ENCODE data around the gene FRMD4B.

Gene FRMD4B

GRCh38 chr3:69359339-69359893 lies 26.5 kb downstream of the FRMD4B start:
- Histone ChIP-seq H3K9ac (no peak overlapping the region), H3K27ac (no peak overlapping the region), H2AFZ (ENCODE audit: low read depth) (no peak overlapping the region), H3K4me1 (ENCODE audit: low read depth, poor library complexity, severe bottlenecking) (peaks cover 13% of the 10 kb centered on the region), H3K36me3 (ENCODE audit: insufficient read depth) (no peaks in the 10 kb centered on the region), H4K20me1 (ENCODE audit: insufficient read depth) (no peaks in the 10 kb centered on the region), H3K79me2 (ENCODE audit: insufficient read depth, low read depth) (no peaks in the 10 kb centered on the region), H3K4me2 (no peak overlapping the region), H3K27me3 (ENCODE audit: insufficient read depth, low read depth) (no peaks in the 10 kb centered on the region), H3K4me3 (IDR thresholded peaks at IDR 0.05; ENCODE audit: insufficient read depth, low read depth, low read length) (no peak overlapping the region)
- no peak for TF ChIP-seq CTCF (conservative IDR thresholded peaks at IDR 0.05; ENCODE audit: low read depth, low read length)

- Histone ChIP-seq H3K4me2 (no peak overlapping the region), H3K9ac (no peak overlapping the region), H3K4me1 (ENCODE audit: low read depth, poor library complexity, severe bottlenecking) (peaks cover 9% of the 10 kb centered on the region), H3K36me3 (ENCODE audit: insufficient read depth) (no peaks in the 10 kb centered on the region), H3K4me3 (IDR thresholded peaks at IDR 0.05; ENCODE audit: insufficient read depth, low read depth, low read length) (no peak overlapping the region), H3K27me3 (ENCODE audit: insufficient read depth, low read depth) (no peaks in the 10 kb centered on the region), H2AFZ (ENCODE audit: low read depth) (no peak overlapping the region), H3K27ac (no peak overlapping the region), H4K20me1 (ENCODE audit: insufficient read depth) (no peaks in the 10 kb centered on the region), H3K79me2 (ENCODE audit: insufficient read depth, low read depth) (no peaks in the 10 kb centered on the region)
- no peak for TF ChIP-seq CTCF (conservative IDR thresholded peaks at IDR 0.05; ENCODE audit: low read depth, low read length)
Measured at GRCh38 chr3:69357196-69357595, 28.7 kb downstream of the FRMD4B start.

- H4K20me1 ChIP-seq (ENCODE audit: insufficient read depth), result no peaks in the 10 kb centered on the region
- H3K79me2 ChIP-seq (ENCODE audit: insufficient read depth, low read depth), result no peaks in the 10 kb centered on the region
- no peak overlapping the region for H2AFZ ChIP-seq (ENCODE audit: low read depth)
- no peak overlapping the region for H3K4me3 ChIP-seq (IDR thresholded peaks at IDR 0.05; ENCODE audit: insufficient read depth, low read depth, low read length)
- H3K4me1 ChIP-seq (ENCODE audit: low read depth, poor library complexity, severe bottlenecking), result peaks cover 9% of the 10 kb centered on the region
- H3K36me3 ChIP-seq (ENCODE audit: insufficient read depth), result no peaks in the 10 kb centered on the region
- H3K27me3 ChIP-seq (ENCODE audit: insufficient read depth, low read depth), result no peaks in the 10 kb centered on the region
- no peak for TF ChIP-seq CTCF (conservative IDR thresholded peaks at IDR 0.05; ENCODE audit: low read depth, low read length)
- H3K9ac ChIP-seq, result no peak overlapping the region
- no peak overlapping the region for H3K27ac ChIP-seq
- no peak overlapping the region for H3K4me2 ChIP-seq
Measured at GRCh38 chr3:69354948-69355347, 30.9 kb downstream of the FRMD4B start.

GRCh38 chr3:69353503-69353902 lies 32.4 kb downstream of the FRMD4B start:
- no peak for TF ChIP-seq CTCF (conservative IDR thresholded peaks at IDR 0.05; ENCODE audit: low read depth, low read length)
- Histone ChIP-seq H3K27ac (no peak overlapping the region), H2AFZ (ENCODE audit: low read depth) (no peak overlapping the region), H3K79me2 (ENCODE audit: insufficient read depth, low read depth) (no peaks in the 10 kb centered on the region), H3K4me1 (ENCODE audit: low read depth, poor library complexity, severe bottlenecking) (peaks cover 9% of the 10 kb centered on the region), H3K9ac (no peak overlapping the region), H3K27me3 (ENCODE audit: insufficient read depth, low read depth) (no peaks in the 10 kb centered on the region), H3K4me2 (no peak overlapping the region), H4K20me1 (ENCODE audit: insufficient read depth) (no peaks in the 10 kb centered on the region), H3K4me3 (IDR thresholded peaks at IDR 0.05; ENCODE audit: insufficient read depth, low read depth, low read length) (no peak overlapping the region), H3K36me3 (ENCODE audit: insufficient read depth) (no peaks in the 10 kb centered on the region)
